ENCODE measurements around the gene LZIC.
"Not testable (repeated sequence)": the region's sequence is repeated elsewhere in the genome, so short reads cannot be mapped to it uniquely, and the experiment has no call there.

Gene LZIC

DNA sequence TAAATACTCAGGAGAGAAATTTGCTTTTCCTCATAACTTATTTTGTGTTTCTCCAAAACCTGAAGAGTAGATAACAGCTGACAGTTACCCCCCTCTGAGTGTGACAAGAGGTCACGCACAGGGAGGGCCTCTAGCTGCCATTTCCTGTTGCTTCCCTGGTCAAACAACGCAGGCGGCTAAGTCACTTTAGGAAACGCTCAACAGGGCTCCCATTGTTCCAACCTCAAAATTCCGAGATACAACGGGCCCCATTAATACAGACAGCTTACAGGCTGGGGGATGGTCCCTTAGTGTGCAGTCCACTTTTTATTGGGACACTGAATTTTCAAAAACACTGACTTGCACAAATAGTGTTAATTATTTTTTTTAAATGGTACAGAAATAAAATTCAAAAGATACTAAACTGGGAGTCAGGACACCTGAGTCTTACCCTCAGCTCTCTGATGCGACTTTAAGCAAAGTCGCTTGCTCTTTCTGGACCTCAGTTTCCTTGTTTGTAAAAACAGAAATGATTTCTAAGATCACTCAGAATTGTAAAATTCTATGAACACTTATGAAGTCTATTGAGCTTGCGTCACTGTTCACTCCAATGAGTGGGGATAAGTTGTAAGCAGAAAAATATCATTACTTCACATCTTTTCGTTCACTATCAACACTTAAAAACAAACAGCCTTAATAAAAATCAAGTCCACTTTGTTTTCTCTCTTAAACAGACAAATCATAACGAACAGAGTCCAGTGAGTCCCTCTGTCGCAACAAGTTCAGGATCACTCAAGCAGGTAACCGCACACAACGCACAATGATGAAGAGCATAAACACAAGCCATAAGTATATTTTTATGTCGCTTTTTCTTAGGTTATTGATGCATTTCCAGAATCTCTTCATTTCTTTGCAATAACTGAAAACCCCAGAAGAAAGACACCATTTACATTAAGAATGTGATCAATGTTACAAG lies 13.5 kb downstream of the LZIC start:
- no peak overlapping the region for H3K4me3 ChIP-seq (ENCODE audit: low read depth in 1 of 2, low read length in 2 of 2)
- H3K9me3 ChIP-seq (ENCODE audit: low read length): no peaks in the 10 kb centered on the region
- no peaks in the 10 kb centered on the region for H3K27me3 ChIP-seq (ENCODE audit: control insufficient read depth in 1 of 2, insufficient read depth in 2 of 2, low read length in 2 of 2)
- no peaks in the 10 kb centered on the region for H3K4me1 ChIP-seq (ENCODE audit: insufficient read depth, low read length)
- peaks cover 36% of the 10 kb centered on the region for H3K36me3 ChIP-seq (ENCODE audit: insufficient read depth, low read length)
- H3K27ac ChIP-seq (ENCODE audit: low read depth, low read length): no peak overlapping the region
- no peak overlapping the region for H3K9ac ChIP-seq (ENCODE audit: low read length)

DNA sequence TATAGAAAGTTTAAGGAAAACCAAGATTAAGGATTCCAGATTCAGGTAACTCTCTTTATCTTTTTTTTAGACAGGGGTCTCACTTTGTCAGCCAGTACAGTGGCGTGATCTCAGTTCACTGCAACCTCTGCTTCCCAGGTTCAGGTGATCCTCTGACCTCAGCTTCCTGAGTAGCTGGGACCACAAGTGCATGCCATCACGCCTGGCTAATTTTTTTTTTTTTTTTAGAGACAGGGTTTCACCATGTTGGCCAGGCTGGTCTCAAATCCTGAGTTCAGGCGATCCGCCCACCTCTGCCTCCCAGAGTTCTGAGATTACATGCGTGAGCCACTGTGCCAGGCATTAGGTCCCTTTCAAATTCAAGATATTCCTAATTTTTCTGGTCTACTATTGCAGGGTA lies 15.9 kb downstream of the LZIC start:
- H3K36me3 ChIP-seq (ENCODE audit: insufficient read depth, low read length): peaks cover 21% of the 10 kb centered on the region

DNA sequence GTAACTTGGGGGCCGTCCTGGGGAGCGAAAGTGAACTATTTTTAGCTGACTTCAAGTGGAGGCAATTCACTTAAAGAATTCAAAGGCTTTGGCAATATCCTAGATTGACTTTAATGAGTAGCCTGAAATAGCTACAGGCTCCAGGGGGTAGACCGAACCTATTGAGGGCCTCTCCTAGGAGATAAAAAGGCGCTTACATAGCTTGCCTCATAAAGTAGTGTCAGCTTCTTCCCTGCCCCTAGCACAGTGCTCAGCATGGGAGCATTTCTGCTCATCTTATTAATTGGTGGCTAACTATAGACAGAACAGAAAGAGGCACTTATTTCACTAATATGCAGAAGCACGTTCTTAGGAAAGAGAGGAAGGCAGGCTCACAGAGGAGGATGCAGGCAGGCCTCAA lies 20.8 kb downstream of the LZIC start:
- Histone ChIP-seq H3K9me3 (ENCODE audit: low read length) (no peaks in the 10 kb centered on the region), H3K27me3 (ENCODE audit: control insufficient read depth in 1 of 2, insufficient read depth in 2 of 2, low read length in 2 of 2) (no peaks in the 10 kb centered on the region), H3K27ac (ENCODE audit: low read depth, low read length) (no peak overlapping the region), H3K36me3 (ENCODE audit: insufficient read depth, low read length) (no peaks in the 10 kb centered on the region), H3K4me1 (ENCODE audit: insufficient read depth, low read length) (no peaks in the 10 kb centered on the region), H3K9ac (ENCODE audit: low read length) (no peak overlapping the region), H3K4me3 (ENCODE audit: low read depth in 1 of 2, low read length in 2 of 2) (no peak overlapping the region)

More for the DNA sequence above, 15.9 kb downstream of the LZIC start:
- no peak overlapping the region for H3K9ac ChIP-seq (ENCODE audit: low read length)
- H3K27ac ChIP-seq (ENCODE audit: low read depth, low read length): no peak overlapping the region
- no peaks in the 10 kb centered on the region for H3K4me1 ChIP-seq (ENCODE audit: insufficient read depth, low read length)
- no peak overlapping the region for H3K4me3 ChIP-seq (ENCODE audit: low read depth in 1 of 2, low read length in 2 of 2)
- H3K9me3 ChIP-seq (ENCODE audit: low read length): no peaks in the 10 kb centered on the region
- H3K27me3 ChIP-seq (ENCODE audit: control insufficient read depth in 1 of 2, insufficient read depth in 2 of 2, low read length in 2 of 2): no peaks in the 10 kb centered on the region

DNA sequence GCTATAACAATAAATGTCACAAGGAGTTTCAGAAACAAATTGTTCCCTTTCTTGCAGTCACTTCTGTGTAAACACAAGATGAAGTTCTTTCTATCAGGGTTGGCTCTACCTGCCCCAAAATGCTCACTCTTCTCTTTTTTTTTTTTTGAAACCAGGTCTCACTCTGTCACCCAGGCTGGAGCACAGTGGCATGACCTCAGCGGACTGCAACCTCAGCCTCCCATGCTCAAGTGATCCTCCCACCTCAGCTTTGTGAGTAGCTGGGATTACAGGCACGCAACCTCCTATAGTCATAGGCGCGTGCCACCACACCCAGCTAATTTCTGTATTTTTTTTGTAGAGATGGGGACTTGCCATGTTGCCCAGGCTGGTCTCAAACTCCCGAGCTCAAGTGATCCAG lies 22.6 kb downstream of the LZIC start:
- H3K9ac ChIP-seq (ENCODE audit: low read length): no peak overlapping the region
- no peaks in the 10 kb centered on the region for H3K36me3 ChIP-seq (ENCODE audit: insufficient read depth, low read length)
- H3K27ac ChIP-seq (ENCODE audit: low read depth, low read length): no peak overlapping the region
- no peak overlapping the region for H3K4me3 ChIP-seq (ENCODE audit: low read depth in 1 of 2, low read length in 2 of 2)
- no peaks in the 10 kb centered on the region for H3K4me1 ChIP-seq (ENCODE audit: insufficient read depth, low read length)
- H3K9me3 ChIP-seq (ENCODE audit: low read length): no peaks in the 10 kb centered on the region
- no peaks in the 10 kb centered on the region for H3K27me3 ChIP-seq (ENCODE audit: control insufficient read depth in 1 of 2, insufficient read depth in 2 of 2, low read length in 2 of 2)

DNA sequence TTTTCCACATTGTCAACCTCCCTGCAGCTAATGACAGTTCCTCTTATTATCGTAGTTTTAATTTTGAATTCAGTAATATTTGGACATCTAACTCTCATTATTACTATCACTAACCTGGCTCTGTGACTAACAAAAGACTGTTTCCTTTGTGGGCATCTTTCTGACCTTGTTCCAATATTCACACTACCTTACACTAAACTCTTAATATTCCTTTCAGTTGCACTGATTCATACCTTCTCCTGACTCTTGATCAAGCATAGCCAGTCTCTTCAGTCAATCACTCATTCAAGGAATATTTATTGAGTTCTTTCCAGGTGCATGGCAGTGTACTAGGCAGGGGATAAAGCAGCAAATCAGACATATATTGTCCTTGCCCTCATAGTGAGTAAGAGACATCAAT lies 25.3 kb downstream of the LZIC start:
- Histone ChIP-seq H3K9ac (ENCODE audit: low read length) (no peak overlapping the region), H3K9me3 (ENCODE audit: low read length) (no peaks in the 10 kb centered on the region), H3K36me3 (ENCODE audit: insufficient read depth, low read length) (no peaks in the 10 kb centered on the region), H3K27ac (ENCODE audit: low read depth, low read length) (no peak overlapping the region), H3K4me3 (ENCODE audit: low read depth in 1 of 2, low read length in 2 of 2) (no peak overlapping the region), H3K27me3 (ENCODE audit: control insufficient read depth in 1 of 2, insufficient read depth in 2 of 2, low read length in 2 of 2) (no peaks in the 10 kb centered on the region), H3K4me1 (ENCODE audit: insufficient read depth, low read length) (no peaks in the 10 kb centered on the region)

DNA sequence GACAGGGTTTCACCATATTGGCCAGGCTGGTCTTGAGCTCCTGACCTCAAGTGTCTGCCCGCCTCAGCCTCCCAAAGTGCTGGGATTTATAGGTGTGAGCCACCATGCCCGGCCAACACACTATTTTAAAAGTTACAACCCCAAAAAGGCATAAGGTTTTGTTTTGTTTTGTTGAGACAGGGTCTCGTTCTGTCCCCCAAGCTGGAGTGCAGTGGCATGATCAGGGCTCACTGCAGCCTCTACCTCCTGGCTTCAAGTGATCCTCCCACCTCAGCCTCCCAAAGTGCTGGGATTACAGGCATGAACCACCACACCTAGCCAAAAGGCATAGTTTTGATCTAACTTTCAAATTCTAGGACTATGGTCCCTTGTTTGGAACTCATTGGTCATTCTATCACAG lies 25.7 kb downstream of the LZIC start:
- H3K9ac ChIP-seq (ENCODE audit: low read length); H3K36me3 ChIP-seq (ENCODE audit: insufficient read depth, low read length); H3K4me1 ChIP-seq (ENCODE audit: insufficient read depth, low read length); H3K4me3 ChIP-seq (ENCODE audit: low read depth in 1 of 2, low read length in 2 of 2); H3K27ac ChIP-seq (ENCODE audit: low read depth, low read length); H3K9me3 ChIP-seq (ENCODE audit: low read length); H3K27me3 ChIP-seq (ENCODE audit: control insufficient read depth in 1 of 2, insufficient read depth in 2 of 2, low read length in 2 of 2): not testable (repeated sequence)

DNA sequence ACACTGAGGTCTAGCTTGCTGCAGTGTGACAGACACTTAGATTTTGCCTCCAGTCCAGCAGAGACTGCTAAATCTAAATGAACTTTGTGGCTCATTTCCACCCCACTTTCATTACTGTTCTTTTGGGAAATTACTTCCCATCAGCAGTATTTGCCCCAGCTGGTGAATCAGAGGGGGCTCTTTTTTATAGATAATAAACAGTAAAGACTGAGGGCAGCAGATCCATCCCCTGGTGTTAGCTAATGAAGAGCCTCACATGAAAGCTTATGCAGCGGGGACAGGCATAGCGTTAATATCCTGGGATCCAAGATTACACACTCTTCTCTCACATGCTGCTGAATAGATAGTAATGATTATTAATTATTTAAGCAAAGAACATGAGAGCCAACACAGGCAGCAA lies 26.7 kb downstream of the LZIC start:
- Histone ChIP-seq H3K9ac (ENCODE audit: low read length) (no peak overlapping the region), H3K9me3 (ENCODE audit: low read length) (no peaks in the 10 kb centered on the region), H3K4me1 (ENCODE audit: insufficient read depth, low read length) (no peaks in the 10 kb centered on the region), H3K27ac (ENCODE audit: low read depth, low read length) (no peak overlapping the region), H3K27me3 (ENCODE audit: control insufficient read depth in 1 of 2, insufficient read depth in 2 of 2, low read length in 2 of 2) (no peaks in the 10 kb centered on the region), H3K36me3 (ENCODE audit: insufficient read depth, low read length) (no peaks in the 10 kb centered on the region), H3K4me3 (ENCODE audit: low read depth in 1 of 2, low read length in 2 of 2) (no peak overlapping the region)

DNA sequence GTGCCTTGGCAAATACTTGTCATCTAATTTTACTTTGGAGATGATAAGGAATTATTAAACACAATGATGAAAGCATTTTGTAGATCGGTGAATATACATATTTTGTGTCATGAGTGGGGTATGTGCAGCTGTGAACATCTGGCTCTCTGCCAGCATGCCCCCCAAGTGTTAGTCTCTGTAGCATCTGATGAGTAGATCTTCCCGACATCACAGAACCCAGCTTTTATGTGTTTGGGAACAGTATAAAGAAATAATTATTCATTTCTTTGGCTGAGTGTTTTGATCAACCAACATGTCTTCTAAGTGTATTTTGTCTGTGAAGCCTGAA lies 28.6 kb downstream of the LZIC start:
- Histone ChIP-seq H3K4me1 (ENCODE audit: insufficient read depth, low read length) (no peaks in the 10 kb centered on the region), H3K9ac (ENCODE audit: low read length) (no peak overlapping the region), H3K9me3 (ENCODE audit: low read length) (no peaks in the 10 kb centered on the region), H3K36me3 (ENCODE audit: insufficient read depth, low read length) (no peaks in the 10 kb centered on the region), H3K27me3 (ENCODE audit: control insufficient read depth in 1 of 2, insufficient read depth in 2 of 2, low read length in 2 of 2) (no peaks in the 10 kb centered on the region), H3K4me3 (ENCODE audit: low read depth in 1 of 2, low read length in 2 of 2) (no peak overlapping the region), H3K27ac (ENCODE audit: low read depth, low read length) (no peak overlapping the region)

DNA sequence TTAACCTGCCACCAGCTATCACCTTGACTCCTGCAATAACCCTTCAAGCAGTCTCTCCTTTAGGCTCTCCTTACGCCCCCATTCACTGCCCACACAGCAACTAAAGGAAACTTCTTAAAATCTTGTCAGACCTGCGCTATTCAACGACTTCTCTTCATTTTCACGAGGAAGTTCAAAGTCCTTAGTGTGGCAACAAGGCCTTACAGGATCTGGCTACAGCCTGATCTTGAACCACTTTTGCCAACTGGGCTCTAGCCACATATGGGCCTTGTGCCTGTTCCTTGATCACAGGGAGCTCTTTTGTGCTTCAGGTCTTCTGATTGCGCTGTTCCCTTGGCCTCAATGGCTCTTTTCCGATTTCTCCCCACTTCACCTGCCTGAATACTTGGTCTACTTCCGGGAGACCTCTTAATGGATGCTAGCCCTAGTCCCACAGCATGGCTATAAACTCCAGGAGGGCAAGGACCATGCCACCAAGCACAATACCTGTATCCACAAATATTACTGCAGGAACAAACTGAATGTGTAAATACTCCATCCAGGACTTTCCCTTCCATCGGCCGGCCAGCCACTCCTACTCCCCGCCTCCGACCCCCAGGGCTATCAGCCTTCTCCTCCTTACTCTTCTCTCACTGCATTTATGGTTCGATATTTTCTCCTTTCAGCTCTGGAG lies 30.8 kb downstream of the LZIC start:
- Histone ChIP-seq H3K4me3 (ENCODE audit: low read depth in 1 of 2, low read length in 2 of 2) (no peak overlapping the region), H3K27ac (ENCODE audit: low read depth, low read length) (no peak overlapping the region), H3K27me3 (ENCODE audit: control insufficient read depth in 1 of 2, insufficient read depth in 2 of 2, low read length in 2 of 2) (no peaks in the 10 kb centered on the region), H3K9me3 (ENCODE audit: low read length) (no peaks in the 10 kb centered on the region), H3K9ac (ENCODE audit: low read length) (no peak overlapping the region), H3K36me3 (ENCODE audit: insufficient read depth, low read length) (no peaks in the 10 kb centered on the region), H3K4me1 (ENCODE audit: insufficient read depth, low read length) (peaks cover 9% of the 10 kb centered on the region)

DNA sequence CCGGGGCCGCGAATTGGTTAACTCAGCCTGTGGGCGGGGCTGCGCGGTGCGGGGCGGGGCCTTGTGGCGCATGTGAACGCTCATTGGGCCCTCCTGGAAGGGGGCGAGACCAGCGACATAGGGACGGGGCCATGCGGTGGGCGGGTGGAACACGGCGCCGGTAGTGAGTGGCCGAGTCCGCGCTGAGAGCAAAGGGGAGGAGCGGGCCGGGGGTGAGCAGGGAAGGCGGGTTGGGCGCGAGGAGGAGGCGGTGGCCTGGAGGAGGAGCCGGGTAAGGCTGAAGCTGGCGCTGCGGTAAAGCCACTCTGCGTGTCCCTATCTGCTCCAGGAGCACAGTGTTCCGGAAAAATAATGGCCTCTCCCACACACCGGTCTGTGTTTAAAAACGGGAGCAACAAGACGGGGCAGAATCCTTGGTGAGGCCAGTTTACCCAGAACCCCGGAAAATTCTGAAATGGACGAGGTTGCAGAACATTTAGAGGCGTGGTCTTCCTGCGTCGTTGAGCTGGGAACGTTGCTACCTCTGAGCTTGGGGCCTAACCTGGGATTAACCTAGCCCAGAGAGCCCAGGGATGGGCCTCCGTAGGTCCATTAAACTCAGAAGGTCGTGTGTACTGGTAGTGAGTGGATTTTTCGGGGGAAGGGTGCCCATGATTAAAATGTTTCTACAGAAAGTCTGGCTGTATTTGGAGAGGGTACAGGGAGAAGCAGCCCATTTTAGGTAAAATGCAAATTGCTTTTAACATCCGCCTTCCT lies 32.6 kb downstream of the LZIC start:
- Histone ChIP-seq H3K4me1 (ENCODE audit: insufficient read depth, low read length) (peaks cover 9% of the 10 kb centered on the region), H3K27ac (ENCODE audit: low read depth, low read length) (peak overlapping the region; percentile 73), H3K9ac (ENCODE audit: low read length) (peak overlapping the region; percentile 79)

DNA sequence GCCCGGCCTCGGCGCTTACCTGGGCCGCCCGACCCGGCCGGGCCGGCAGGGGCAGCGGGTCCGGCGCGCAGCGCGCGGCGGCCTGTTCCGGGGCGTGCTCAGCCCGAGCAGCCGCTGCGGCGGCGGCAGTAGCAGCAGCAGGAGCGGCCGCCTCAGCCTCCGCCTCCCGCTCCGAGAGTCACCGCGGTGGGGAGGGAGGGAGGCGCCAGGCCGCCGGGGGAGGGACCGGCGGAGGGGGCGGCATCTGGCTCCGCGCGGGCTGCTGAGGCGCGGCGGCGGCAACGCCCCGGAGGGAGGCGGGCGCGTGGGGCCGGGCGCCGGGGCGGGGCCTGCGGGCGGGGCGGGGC lies 33.1 kb downstream of the LZIC start, which contains the start of gene CTNNBIP1:
CTNNBIP1 (minus strand) TSS at position 194 of the 347 bp plus-strand sequence. CDS start 38,205 bp downstream, outside the sequence.
- no peaks in the 10 kb centered on the region for H3K27me3 ChIP-seq (ENCODE audit: control insufficient read depth in 1 of 2, insufficient read depth in 2 of 2, low read length in 2 of 2)
- H3K27ac ChIP-seq (ENCODE audit: low read depth, low read length): peak within 1 kb of the TSS; percentile 73
- H3K36me3 ChIP-seq (ENCODE audit: insufficient read depth, low read length): no peaks in the 10 kb centered on the region
- peak within 1 kb of the TSS; percentile 66 to 75 for H3K4me3 ChIP-seq (ENCODE audit: low read depth in 1 of 2, low read length in 2 of 2)
- no peaks in the 10 kb centered on the region for H3K9me3 ChIP-seq (ENCODE audit: low read length)
- peaks cover 9% of the 10 kb centered on the region for H3K4me1 ChIP-seq (ENCODE audit: insufficient read depth, low read length)
- peak within 1 kb of the TSS; percentile 84 for H3K9ac ChIP-seq (ENCODE audit: low read length)

More for the DNA sequence above, 32.6 kb downstream of the LZIC start:
- Histone ChIP-seq H3K9me3 (ENCODE audit: low read length) (no peaks in the 10 kb centered on the region), H3K4me3 (ENCODE audit: low read depth in 1 of 2, low read length in 2 of 2) (peak overlapping the region; percentile 28 to 75), H3K36me3 (ENCODE audit: insufficient read depth, low read length) (no peaks in the 10 kb centered on the region), H3K27me3 (ENCODE audit: control insufficient read depth in 1 of 2, insufficient read depth in 2 of 2, low read length in 2 of 2) (no peaks in the 10 kb centered on the region)

All from muscle layer of colon (tissue), 2 donors.